HG03060 (cell line): ENCODE measurements around the gene DYNLT2.
A peak's percentile ranks its signal among the peaks of the same experiment; 100 is the strongest.

Experiments used
- ATAC-seq: cut with Tn5 transposase; IDR thresholded peaks from one replicate; pipeline ENCODE4 v1.9.1; 2021; ENCODE audit warnings: low read depth, moderate number of reproducible peaks; ENCODE audit not compliant: unreplicated experiment

The DYNLT2 gene

GRCh38 chr6:169738976-169739529 lies 12.3 kb downstream of the DYNLT2 start:
- no peak for ATAC-seq

GRCh38 chr6:169738204-169738975 lies 13.0 kb downstream of the DYNLT2 start:
- ATAC-seq, result no peak

DNA sequence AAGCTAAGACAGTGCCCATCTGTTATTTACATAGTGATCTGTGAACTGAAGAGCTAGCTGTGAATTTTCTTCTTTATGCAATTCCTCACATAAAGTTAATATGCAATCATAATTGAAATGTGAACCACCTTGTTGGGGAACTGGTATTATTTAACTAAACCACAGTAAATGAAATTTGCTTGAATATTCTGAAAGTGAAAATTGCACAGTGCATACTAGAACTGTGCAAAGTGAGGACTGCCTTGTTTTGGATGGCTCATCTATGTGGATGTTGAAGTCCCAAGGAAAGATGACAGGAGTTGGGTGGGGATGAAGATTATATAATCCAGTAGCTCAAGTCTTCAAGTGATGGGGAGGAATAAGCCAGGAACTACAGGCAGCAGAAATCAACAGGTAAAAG lies 21.4 kb downstream of the DYNLT2 start:
- ATAC-seq, result no peak

DNA sequence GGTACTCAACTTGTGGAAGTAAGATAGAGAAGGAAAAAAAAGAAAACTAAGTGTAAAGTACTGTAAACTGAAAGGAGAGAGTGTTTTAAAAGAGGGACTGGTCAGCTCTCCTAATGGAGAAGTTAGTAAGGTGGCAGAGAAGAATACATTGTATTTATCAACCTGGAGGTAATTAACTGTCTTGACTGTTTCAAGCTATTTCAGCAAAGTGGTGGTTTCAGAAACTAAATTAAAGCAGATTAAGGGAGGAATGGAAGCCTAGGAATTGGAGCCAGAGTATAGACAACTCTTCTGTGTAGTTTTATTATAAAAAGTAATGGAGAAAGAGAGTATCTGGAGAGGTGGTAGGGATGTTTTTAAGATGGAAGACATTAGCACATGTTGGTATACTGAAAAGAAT lies 24.4 kb downstream of the DYNLT2 start:
- no peak for ATAC-seq

DNA sequence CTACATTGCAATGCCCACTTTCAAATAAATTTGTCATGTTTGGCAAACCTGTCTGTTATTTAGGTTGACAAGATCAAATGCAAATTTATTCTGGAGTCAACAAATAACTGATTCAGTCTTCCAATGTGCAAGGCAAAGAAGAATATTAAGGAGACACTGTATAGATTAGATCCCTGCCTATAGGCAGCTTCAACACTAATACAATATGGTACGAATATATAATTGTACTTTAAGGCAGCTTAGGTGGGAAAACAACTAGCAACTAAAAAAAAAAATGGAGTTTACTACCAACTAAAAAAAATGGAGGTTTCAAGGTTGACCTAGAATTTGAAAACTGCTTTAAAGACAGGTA lies 25.3 kb downstream of the DYNLT2 start:
- ATAC-seq, result no peak

DNA sequence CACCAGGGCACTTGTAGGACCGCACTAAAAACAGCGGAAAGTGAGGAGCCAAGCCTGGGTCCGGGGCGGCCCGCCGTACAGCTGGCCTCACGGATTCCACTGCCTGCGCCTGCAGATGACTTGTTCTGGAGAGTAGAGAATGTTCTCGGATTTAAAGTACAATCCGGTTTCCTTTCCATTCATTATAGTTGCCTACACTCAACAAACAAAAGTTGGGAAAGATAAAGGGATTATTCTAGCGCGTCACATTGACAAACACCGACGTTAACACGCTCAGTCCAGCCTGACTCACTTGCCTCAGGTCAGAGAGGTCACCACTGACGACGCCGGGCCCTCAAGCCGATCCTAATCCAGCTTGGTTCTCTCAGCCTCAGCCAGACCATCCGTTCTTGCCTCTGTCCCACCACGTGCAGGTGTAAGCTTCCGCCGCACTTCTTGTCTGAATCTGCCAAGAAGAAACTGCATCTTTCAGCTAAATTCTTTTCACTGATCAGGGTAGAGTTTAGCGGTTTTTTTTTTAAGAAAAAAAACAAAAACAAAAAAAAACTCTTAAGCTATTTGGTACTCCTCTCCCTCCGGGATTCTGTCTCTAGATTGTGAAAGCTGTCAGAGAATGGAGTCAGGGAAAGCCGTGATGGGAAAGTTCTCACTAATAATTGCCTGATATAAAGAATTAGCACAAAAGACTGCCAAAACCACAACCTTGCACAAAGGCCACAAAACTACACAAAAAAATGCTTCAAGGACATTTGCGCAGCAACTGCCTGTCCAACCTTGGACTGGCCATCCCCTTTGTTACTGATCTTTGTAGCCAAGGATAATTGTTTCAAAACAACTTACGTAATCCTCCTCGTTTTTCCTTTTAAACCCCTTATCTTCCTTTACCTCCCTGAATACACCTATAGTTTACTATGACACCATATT lies 26.0 kb downstream of the DYNLT2 start:
- ATAC-seq, result no peak

GRCh38 chr6:169724494-169725124 lies 26.8 kb downstream of the DYNLT2 start, which contains the start of gene PHF10:
Gene PHF10 (minus strand): TSS chr6:169724500. CDS start chr6:169723931, 569 bp downstream.
- no peak for ATAC-seq

DNA sequence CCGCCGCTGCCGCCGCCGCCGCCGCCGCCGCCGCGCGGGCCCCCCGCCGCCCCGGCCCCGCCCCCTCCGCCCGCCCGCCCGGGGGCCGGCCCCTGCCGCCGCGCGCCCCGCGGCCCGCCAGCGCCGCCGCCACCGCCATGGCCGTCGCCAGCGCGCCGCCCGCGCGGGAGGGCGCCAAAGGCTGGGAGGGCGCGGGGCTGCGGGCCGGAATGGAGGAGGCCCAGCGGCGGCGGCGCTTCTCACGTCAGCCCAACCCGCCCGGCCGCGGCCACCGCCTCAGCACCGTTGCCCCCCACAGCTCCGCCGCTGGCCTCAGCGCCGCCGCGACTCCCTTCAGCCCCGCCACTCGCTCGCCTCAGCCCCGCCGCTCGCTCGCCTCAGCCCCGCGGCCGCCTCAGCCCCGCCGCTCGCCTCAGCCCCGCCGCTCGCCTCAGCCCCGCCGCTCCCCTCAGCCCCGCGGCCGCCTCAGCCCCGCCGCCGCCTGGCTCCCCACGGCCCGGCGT lies 27.3 kb downstream of the DYNLT2 start:
- ATAC-seq, result no peak

DNA sequence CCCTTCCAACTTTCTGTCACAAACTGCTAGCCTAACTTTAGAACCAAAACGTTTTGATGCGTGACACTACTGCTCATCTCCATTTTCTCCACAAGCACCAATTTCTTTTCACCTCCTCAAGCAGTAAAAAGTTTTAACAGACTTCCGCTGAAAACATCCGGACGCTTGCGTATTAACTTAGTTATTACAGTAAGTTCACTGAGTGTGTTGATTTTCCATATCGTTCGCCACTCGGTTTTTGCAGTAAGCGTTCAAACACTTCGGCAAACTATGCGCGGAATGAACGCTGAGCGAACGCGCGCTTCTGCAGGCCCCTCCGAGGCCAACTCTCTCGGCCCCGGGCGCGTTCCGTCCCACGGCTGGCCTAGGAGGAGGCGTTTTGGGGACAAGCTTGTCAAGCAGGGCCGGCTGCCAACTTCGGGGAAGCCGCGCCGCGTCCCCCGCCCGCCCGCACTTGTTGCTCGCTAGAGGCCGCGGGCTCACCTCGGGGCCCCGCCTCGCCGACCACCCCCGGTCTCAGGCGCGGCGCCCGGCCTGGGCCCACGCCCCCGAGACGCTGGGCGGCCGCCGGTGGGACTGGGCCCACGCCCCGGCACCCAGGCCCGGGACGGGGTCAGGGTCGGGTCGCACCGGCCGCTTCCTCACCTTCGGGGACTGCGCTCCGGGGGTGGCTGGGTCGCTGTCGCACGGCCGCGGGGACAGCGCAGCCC lies 28.0 kb downstream of the DYNLT2 start:
- ATAC-seq, result no peak

DNA sequence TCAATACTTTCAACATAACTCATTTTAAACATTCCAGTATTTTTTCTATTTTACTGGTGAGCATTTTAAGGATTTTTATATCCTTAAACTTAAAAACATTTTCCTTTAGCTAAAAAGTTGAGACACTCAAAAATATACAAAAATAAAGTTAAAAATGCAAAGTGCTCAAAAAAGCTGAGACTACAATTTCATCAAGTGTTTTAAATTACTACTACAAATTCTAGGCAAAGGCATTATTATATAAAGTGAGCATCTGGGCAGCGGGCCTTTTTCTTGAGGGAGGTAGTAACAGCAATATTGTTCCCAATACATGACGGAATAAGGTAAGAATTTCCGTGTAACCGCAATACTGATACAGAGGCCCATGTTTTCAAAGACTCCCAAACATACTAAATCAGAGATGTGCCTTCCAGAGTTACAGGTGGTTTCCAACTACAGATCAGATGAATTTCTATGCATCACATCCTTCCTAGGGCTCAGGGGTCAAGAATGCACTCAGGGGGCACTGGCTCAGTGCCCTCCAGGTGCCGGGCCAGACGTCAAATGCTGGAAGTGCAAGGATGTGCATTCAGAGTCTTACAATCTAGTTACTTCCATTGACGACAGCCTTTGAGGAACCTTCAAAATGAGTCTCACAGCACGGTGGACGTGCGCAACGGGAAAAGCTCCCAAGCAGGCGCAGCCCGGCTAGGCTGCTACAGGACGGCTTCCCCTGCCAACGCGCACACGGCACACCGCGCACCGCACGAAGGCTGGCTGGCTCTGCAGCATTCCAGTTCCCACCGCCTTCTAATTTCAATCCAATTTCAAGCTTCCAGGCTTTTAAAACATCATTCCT lies 28.8 kb downstream of the DYNLT2 start:
- ATAC-seq, result no peak

GRCh38 chr6:169720207-169720855 lies 31.0 kb downstream of the DYNLT2 start:
- ATAC-seq, result no peak

GRCh38 chr6:169719117-169719516 lies 32.3 kb downstream of the DYNLT2 start:
- ATAC-seq, result no peak

DNA sequence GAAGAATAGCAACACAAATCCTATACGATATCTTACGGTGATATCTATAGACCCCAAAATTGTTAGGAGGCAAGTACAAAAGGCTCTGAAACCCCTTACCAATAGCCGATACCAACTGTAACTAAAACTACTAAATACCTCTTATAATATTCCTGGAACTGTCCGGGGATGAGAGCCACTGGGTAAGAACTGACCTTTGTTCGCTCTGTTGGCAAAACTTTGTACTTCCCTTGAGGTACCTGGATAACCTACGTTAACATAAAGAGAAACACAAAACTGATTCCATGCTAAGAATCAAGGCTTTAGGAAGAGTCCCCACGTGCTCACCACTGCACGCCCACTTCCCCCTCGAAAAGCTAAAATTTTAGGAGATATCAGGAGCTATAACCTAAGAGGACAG lies 36.8 kb downstream of the DYNLT2 start:
- no peak for ATAC-seq

DNA sequence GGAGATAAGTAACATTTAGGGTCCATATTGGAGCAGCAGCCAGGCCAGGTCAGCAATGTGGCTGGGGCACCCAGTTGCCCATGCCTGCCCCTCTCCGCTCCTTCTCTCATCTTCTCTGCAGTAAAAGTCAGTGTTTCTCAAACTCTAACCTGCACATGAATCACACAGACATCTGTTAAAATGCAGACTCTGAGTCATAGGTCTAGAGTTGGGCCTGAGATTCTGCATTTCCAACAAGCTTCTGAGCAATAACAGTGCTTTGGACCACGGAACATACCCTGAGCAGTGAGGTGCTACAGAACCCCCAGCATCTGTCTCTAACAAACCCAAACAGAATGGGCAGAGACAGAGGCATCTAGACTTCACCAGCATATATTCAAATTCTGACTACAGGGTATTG lies 37.2 kb downstream of the DYNLT2 start:
- ATAC-seq, result no peak

DNA sequence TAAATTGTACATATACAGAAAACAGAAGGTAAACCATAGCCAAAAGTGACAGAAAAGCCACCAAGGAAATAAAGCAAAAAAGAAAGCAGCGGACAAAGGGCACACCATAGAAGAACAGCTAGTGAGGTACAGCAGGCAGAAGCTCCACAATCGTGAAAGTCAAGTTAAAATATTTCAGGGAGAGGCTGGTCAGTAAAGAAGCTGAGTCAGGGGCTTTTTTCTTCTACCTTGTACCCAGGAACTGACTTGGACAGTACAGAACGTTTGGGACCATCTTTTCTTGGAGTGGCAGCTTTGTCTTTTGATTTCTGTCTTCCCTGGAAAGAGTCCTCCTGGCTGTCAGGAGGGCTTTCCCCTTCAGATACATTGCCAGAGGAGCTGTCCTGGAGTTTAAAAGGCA lies 41.4 kb downstream of the DYNLT2 start:
- ATAC-seq, result no peak

GRCh38 chr6:169709293-169709692 lies 42.1 kb downstream of the DYNLT2 start:
- ATAC-seq, result peak; percentile 32

GRCh38 chr6:169707772-169708171 lies 43.6 kb downstream of the DYNLT2 start:
- no peak for ATAC-seq

- no peak for ATAC-seq
Measured at GRCh38 chr6:169702840-169703246, 48.5 kb downstream of the DYNLT2 start.
